HEK293T (cell line): ENCODE measurements around the gene NOL3.

ENCODE experiments used
- BHLHE40 ChIP-seq: fragments of 450-650 bp; IDR thresholded peaks from 2 replicates; pipeline ENCODE4 v1.6.1; 2016; ENCODE audit warnings: mild to moderate bottlenecking, moderate library complexity, borderline replicate concordance
- ELF4 ChIP-seq: fragments of 450-650 bp; IDR thresholded peaks from 2 replicates; pipeline ENCODE4 v1.6.1; 2017; ENCODE audit warnings: antibody characterized with exemption
- FOXA1 ChIP-seq: fragments of 450-650 bp; IDR thresholded peaks from 2 replicates; pipeline ENCODE4 v1.6.1; 2016; ENCODE audit warnings: mild to moderate bottlenecking
- FOXM1 ChIP-seq: fragments of 450-650 bp; IDR thresholded peaks from 2 replicates; pipeline ENCODE4 v1.6.1; 2017; ENCODE audit warnings: mild to moderate bottlenecking, borderline replicate concordance
- HDGF ChIP-seq: fragments of 450-650 bp; IDR thresholded peaks from 2 replicates; pipeline ENCODE4 v1.6.1; 2017; ENCODE audit warnings: antibody characterized with exemption, borderline replicate concordance
- LEF1 ChIP-seq: fragments of 450-650 bp; IDR thresholded peaks from 2 replicates; pipeline ENCODE4 v1.6.1; 2017; ENCODE audit warnings: mild to moderate bottlenecking, borderline replicate concordance
- SP1 ChIP-seq: fragments of 450-650 bp; IDR thresholded peaks from 2 replicates; pipeline ENCODE4 v1.6.1; 2017
- SUZ12 ChIP-seq: fragments of 450-650 bp; IDR thresholded peaks from 2 replicates; pipeline ENCODE4 v1.6.1; 2016; ENCODE audit warnings: mild to moderate bottlenecking
- TARDBP ChIP-seq: fragments of 450-650 bp; IDR thresholded peaks from 2 replicates; pipeline ENCODE4 v1.6.1; 2016

GRCh38 chr16:67185651-67186134, 15.4 kb downstream of the NOL3 start:
- TF ChIP-seq FOXM1: no peak
- TF ChIP-seq SUZ12: no peak
- no peak for TF ChIP-seq ELF4
- no peak for TF ChIP-seq TARDBP
- no peak for TF ChIP-seq LEF1
- TF ChIP-seq SP1: no peak
- TF ChIP-seq FOXA1: no peak
- no peak for TF ChIP-seq BHLHE40
- no peak for TF ChIP-seq HDGF
